Hepatocyte (in vitro differentiated cells): ENCODE results near the gene OR52A5.

Source experiments
- EZH2 ChIP-seq: fragments of 200-600 bp; sonication (generic); IDR thresholded peaks from 2 replicates; pipeline ENCODE4 v1.6.1; 2016; ENCODE audit warnings: antibody characterized with exemption, mild to moderate bottlenecking, borderline replicate concordance
- EZH2phosphoT487 ChIP-seq: fragments of 200-600 bp; sonication (generic); IDR thresholded peaks from one replicate; pipeline ENCODE4 v1.6.1; 2018; ENCODE audit warnings: antibody characterized with exemption, mild to moderate bottlenecking, low read depth, moderate library complexity; ENCODE audit not compliant: unreplicated experiment, severe bottlenecking
- TF ChIP-seq, protein P1 (sequence below): fragments of 200-600 bp; sonication (generic); IDR thresholded peaks from 2 replicates; pipeline ENCODE4 v1.5.1; 2016; ENCODE audit warnings: antibody characterized with exemption, mild to moderate bottlenecking; ENCODE audit not compliant: poor library complexity

DNA sequence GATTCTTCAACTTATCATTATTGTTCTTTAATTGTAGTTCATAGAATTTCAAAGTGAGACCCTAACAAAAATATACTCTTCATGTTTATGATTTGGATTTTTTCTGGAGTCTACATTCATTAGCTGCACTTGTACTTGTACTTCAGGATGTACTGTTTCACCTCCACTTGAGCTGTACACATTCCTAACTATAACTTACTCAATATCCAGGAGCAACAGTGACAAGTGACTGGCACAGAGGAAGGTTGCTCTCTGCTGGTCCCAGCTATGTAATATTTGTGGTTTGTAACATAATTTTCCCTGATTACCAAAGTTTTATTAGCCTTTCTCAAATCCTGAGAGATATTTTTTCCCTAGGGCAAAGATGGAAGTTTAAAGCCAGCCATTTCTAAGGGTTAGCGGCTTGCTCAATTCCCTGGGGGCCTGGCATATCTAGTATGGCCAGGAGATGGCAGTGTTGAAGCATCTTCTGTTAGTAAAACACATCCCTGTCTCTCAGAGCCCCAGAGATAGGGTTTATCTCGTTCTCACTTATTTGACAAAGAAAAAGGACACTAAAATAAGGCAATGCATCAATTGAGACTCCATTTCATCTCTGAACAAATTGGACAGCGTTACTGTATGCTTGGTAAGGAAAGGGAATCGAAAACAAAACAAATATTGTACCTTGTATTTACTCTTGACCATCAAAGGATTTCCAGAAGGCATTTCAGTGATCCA lies 14.2 kb downstream of the OR52A5 start:
- TF ChIP-seq, protein P1, sequence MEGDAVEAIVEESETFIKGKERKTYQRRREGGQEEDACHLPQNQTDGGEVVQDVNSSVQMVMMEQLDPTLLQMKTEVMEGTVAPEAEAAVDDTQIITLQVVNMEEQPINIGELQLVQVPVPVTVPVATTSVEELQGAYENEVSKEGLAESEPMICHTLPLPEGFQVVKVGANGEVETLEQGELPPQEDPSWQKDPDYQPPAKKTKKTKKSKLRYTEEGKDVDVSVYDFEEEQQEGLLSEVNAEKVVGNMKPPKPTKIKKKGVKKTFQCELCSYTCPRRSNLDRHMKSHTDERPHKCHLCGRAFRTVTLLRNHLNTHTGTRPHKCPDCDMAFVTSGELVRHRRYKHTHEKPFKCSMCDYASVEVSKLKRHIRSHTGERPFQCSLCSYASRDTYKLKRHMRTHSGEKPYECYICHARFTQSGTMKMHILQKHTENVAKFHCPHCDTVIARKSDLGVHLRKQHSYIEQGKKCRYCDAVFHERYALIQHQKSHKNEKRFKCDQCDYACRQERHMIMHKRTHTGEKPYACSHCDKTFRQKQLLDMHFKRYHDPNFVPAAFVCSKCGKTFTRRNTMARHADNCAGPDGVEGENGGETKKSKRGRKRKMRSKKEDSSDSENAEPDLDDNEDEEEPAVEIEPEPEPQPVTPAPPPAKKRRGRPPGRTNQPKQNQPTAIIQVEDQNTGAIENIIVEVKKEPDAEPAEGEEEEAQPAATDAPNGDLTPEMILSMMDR, result peak; percentile 96
- no peak for TF ChIP-seq EZH2phosphoT487
- TF ChIP-seq EZH2, result no peak
